PC-3 (cell line): ENCODE measurements around the gene ACLY. TPM values are rescaled to one million over a fixed set of nuclear protein-coding genes. Genes with fewer than 3 reads are reported as not detected.

ENCODE experiments used
- ATAC-seq: fragments of 200-7000 bp; cut with Tn5 transposase; 2 replicates; pipeline ENCODE4 v1.9.1; 2020; ENCODE audit warnings: mild to moderate bottlenecking, moderate library complexity
- BruUV-seq: library from RNA; stranded (reverse); fragments of 400-500 nt; replicated peaks from 2 replicates; lab custom pipeline; 2021; lab: Mats Ljungman, UMichigan
- CTCF ChIA-PET: fragments of 300-600 bp; sonication (Branson Sonifier 250); formaldehyde crosslinking; loops from one replicate; lab custom pipeline; 2022; ENCODE audit warnings: antibody characterized with exemption; lab: Charles Lee
- POLR2A ChIA-PET: fragments of 300-600 bp; sonication (Branson Sonifier 250); formaldehyde crosslinking; loops from one replicate; lab custom pipeline; 2022; ENCODE audit warnings: antibody characterized with exemption; ENCODE audit not compliant: unreplicated experiment; lab: Charles Lee
- DNase-seq: peaks from one replicate; pipeline ENCODE4 v3.0.0-alpha.2; 2015
- H2AFZ ChIP-seq: fragments of 300-600 bp; sonication (generic); 2 replicates; pipeline ENCODE4 v1.6.0; 2016; ENCODE audit warnings: antibody characterized with exemption, low read length
- H3F3A ChIP-seq: fragments of 300-600 bp; sonication (generic); one replicate; pipeline ENCODE4 v1.6.0; 2017; ENCODE audit warnings: antibody characterized with exemption, low read length, control low read depth, mild to moderate bottlenecking; ENCODE audit not compliant: unreplicated experiment
- H3K27ac ChIP-seq: fragments of 300-600 bp; sonication (generic); 2 replicates; pipeline ENCODE4 v1.5.1; 2016; ENCODE audit warnings: mild to moderate bottlenecking, low read length
- H3K27me3 ChIP-seq: fragments of 300-600 bp; sonication (generic); 2 replicates; pipeline ENCODE4 v1.6.1; 2016; ENCODE audit warnings: low read length, mixed read lengths
- H3K36me3 ChIP-seq: fragments of 300-600 bp; sonication (generic); 2 replicates; pipeline ENCODE4 v1.6.1; 2016; ENCODE audit warnings: low read depth, mixed run types, low read length, mixed read lengths
- H3K4me1 ChIP-seq: fragments of 300-600 bp; sonication (generic); 2 replicates; pipeline ENCODE4 v1.5.1; 2016; ENCODE audit warnings: low read length; ENCODE audit not compliant: insufficient read depth
- H3K4me2 ChIP-seq: fragments of 300-600 bp; sonication (generic); 2 replicates; pipeline ENCODE4 v1.6.0; 2016; ENCODE audit warnings: low read length
- H3K4me3 ChIP-seq: fragments of 300-600 bp; sonication (generic); 2 replicates; pipeline ENCODE4 v1.5.1; 2016; ENCODE audit warnings: mild to moderate bottlenecking, low read length, mixed read lengths
- H3K79me2 ChIP-seq: fragments of 300-600 bp; sonication (generic); 2 replicates; pipeline ENCODE4 v1.6.1; 2017; ENCODE audit warnings: low read length, mixed read lengths
- H3K9ac ChIP-seq: fragments of 300-600 bp; sonication (generic); 2 replicates; pipeline ENCODE4 v1.6.0; 2016; ENCODE audit warnings: mild to moderate bottlenecking, low read length
- H3K9me2 ChIP-seq: fragments of 300-600 bp; sonication (generic); replicated peaks from 2 replicates; pipeline ENCODE4 v1.6.1; 2016; ENCODE audit warnings: mixed run types, low read length, mixed read lengths
- H3K9me3 ChIP-seq: fragments of 300-600 bp; sonication (generic); 2 replicates; pipeline ENCODE4 v1.6.1; 2016; ENCODE audit warnings: low read length, mixed read lengths
- H4K20me1 ChIP-seq: fragments of 300-600 bp; sonication (generic); 2 replicates; pipeline ENCODE4 v1.6.1; 2016; ENCODE audit warnings: low read length, mixed read lengths
- CTCF ChIP-seq: fragments of 300-600 bp; sonication (generic); conservative IDR thresholded peaks from 2 replicates; pipeline ENCODE4 v1.5.1; 2017; ENCODE audit warnings: antibody characterized with exemption, low read depth, mild to moderate bottlenecking, low read length
- EZH2 ChIP-seq: fragments of 300-600 bp; sonication (generic); IDR thresholded peaks from one replicate; pipeline ENCODE4 v1.6.1; 2017; ENCODE audit warnings: antibody characterized with exemption, mild to moderate bottlenecking, low read length; ENCODE audit not compliant: unreplicated experiment
- EZH2phosphoT487 ChIP-seq: fragments of 300-600 bp; sonication (generic); IDR thresholded peaks from 2 replicates; pipeline ENCODE4 v1.6.1; 2018; ENCODE audit warnings: mild to moderate bottlenecking, antibody characterized with exemption, low read length, borderline replicate concordance
- intact Hi-C: fragments of 100-400 bp; cut with micrococcal nuclease; formaldehyde crosslinking; loops from 2 replicates; pipeline ENCODE4 v1.9.0; 2023
- total RNA-seq: library from RNA; depleted of rRNA; stranded (reverse); fragments of >200 nt; gene quantifications from 2 replicates; pipeline ENCODE4 v1.2.3, GENCODE V29; 2014

The ACLY gene
- total RNA-seq, 1 experiment from 2014 or later: 114 TPM

GRCh38 chr17:41823141-41823524, 95.6 kb downstream of the ACLY start:
- H3F3A ChIP-seq: no peaks in the 10 kb centered on the region
- ChIA-PET CTCF (no interaction called here), POLR2A (no interaction called here)
- no peak overlapping the region for H3K9ac ChIP-seq
- H3K9me2 ChIP-seq: no peaks in the 10 kb centered on the region
- H3K4me2 ChIP-seq: no peak overlapping the region
- no peaks in the 10 kb centered on the region for H3K9me3 ChIP-seq
- no peaks in the 10 kb centered on the region for H4K20me1 ChIP-seq
- H3K4me3 ChIP-seq: no peak overlapping the region
- no peaks in the 10 kb centered on the region for H3K36me3 ChIP-seq
- no peak for DNase-seq
- no peaks in the 10 kb centered on the region for H3K4me1 ChIP-seq
- intact Hi-C loops: no loop called here
- no peaks in the 10 kb centered on the region for H3K27me3 ChIP-seq
- no TSS peak for BruUV-seq
- no peak for ATAC-seq
- H3K79me2 ChIP-seq: no peaks in the 10 kb centered on the region
- H3K27ac ChIP-seq: no peak overlapping the region
- H2AFZ ChIP-seq: no peak overlapping the region
- TF ChIP-seq CTCF: no peak
- no peak for TF ChIP-seq EZH2phosphoT487
- TF ChIP-seq EZH2: no peak

- no peak for ATAC-seq
- CTCF ChIA-PET: no interaction called here
- TSS peak; percentile 39 for BruUV-seq
- Histone ChIP-seq H3K27me3 (no peaks in the 10 kb centered on the region), H2AFZ (no peak overlapping the region), H3K9me3 (no peaks in the 10 kb centered on the region), H3K9ac (no peak overlapping the region), H3K4me2 (no peak overlapping the region), H3K79me2 (no peaks in the 10 kb centered on the region), H3K4me3 (no peak overlapping the region), H3K36me3 (no peaks in the 10 kb centered on the region), H3F3A (no peaks in the 10 kb centered on the region), H4K20me1 (no peaks in the 10 kb centered on the region), H3K27ac (no peak overlapping the region), H3K4me1 (no peaks in the 10 kb centered on the region), H3K9me2 (no peaks in the 10 kb centered on the region)
- TF ChIP-seq EZH2: no peak
- TF ChIP-seq EZH2phosphoT487: no peak
- TF ChIP-seq CTCF: no peak
- intact Hi-C loops: no loop called here
- no peak for DNase-seq
- POLR2A ChIA-PET: no interaction called here
Observed at GRCh38 chr17:41822216-41823140, 96.3 kb downstream of the ACLY start.

- no peak for ATAC-seq
- Histone ChIP-seq H3K4me1 (no peaks in the 10 kb centered on the region), H3K9ac (no peak overlapping the region), H3K27ac (no peak overlapping the region), H4K20me1 (no peaks in the 10 kb centered on the region), H3K4me2 (no peak overlapping the region), H3K9me2 (no peaks in the 10 kb centered on the region), H3K4me3 (no peak overlapping the region), H3K27me3 (no peaks in the 10 kb centered on the region), H3K36me3 (no peaks in the 10 kb centered on the region), H3F3A (no peaks in the 10 kb centered on the region), H3K79me2 (no peaks in the 10 kb centered on the region), H2AFZ (no peak overlapping the region), H3K9me3 (no peaks in the 10 kb centered on the region)
- intact Hi-C loops: no loop called here
- ChIA-PET CTCF (no interaction called here), POLR2A (no interaction called here)
- BruUV-seq: no TSS peak
- TF ChIP-seq EZH2phosphoT487 (no peak), EZH2 (no peak), CTCF (no peak)
- no peak for DNase-seq
Observed at GRCh38 chr17:41821776-41822175, 97.0 kb downstream of the ACLY start.
